CD4-positive, alpha-beta T cell treated with Interleukin-12 subunit alpha and Interleukin-12 subunit beta, for 1 hour (primary cell): ENCODE results near the gene CDC42BPA.

Experiments used
- DNase-seq: peaks from one replicate; pipeline ENCODE4 v3.0.0-alpha.2; 2020

CDC42BPA gene

GRCh38 chr1:227335242-227336020, 17.1 kb upstream of the CDC42BPA start:
- DNase-seq = no peak

GRCh38 chr1:227333423-227333822, 15.1 kb upstream of the CDC42BPA start:
- DNase-seq = no peak

- no peak for DNase-seq
These were observed 12.2 kb upstream of the CDC42BPA start for GRCh38 chr1:227330279-227331076.

- DNase-seq = no peak
These were observed 10.2 kb upstream of the CDC42BPA start for GRCh38 chr1:227328405-227329019.

GRCh38 chr1:227325156-227325555, 6.9 kb upstream of the CDC42BPA start:
- DNase-seq = no peak

GRCh38 chr1:227323967-227324268, 5.6 kb upstream of the CDC42BPA start:
- DNase-seq = no peak

GRCh38 chr1:227323171-227323966, 5.1 kb upstream of the CDC42BPA start:
- DNase-seq = no peak

- no peak for DNase-seq
These were observed 4.1 kb upstream of the CDC42BPA start for GRCh38 chr1:227322376-227322775.

GRCh38 chr1:227321035-227321434, 2.7 kb upstream of the CDC42BPA start:
- no peak for DNase-seq

GRCh38 chr1:227320476-227320875, 2.2 kb upstream of the CDC42BPA start:
- no peak for DNase-seq

GRCh38 chr1:227318853-227319607, 738 bp upstream of the CDC42BPA start:
- no peak for DNase-seq

- DNase-seq = no peak
These were observed 723 bp downstream of the CDC42BPA start for GRCh38 chr1:227317523-227318015.

- no peak for DNase-seq
These were observed 1.3 kb downstream of the CDC42BPA start for GRCh38 chr1:227317011-227317451.

GRCh38 chr1:227316456-227316855, 1.8 kb downstream of the CDC42BPA start:
- no peak for DNase-seq

- no peak for DNase-seq
These were observed 2.5 kb downstream of the CDC42BPA start for GRCh38 chr1:227315629-227316346.

GRCh38 chr1:227314014-227314848, 4.1 kb downstream of the CDC42BPA start:
- no peak for DNase-seq

- DNase-seq = no peak
These were observed 5.8 kb downstream of the CDC42BPA start for GRCh38 chr1:227312361-227313025.

- no peak for DNase-seq
These were observed 6.8 kb downstream of the CDC42BPA start for GRCh38 chr1:227311389-227312001.
